Astrocyte of the cerebellum (primary cell): ENCODE measurements around the gene CD276.
"Not testable (repeated sequence)": the region's sequence is repeated elsewhere in the genome, so short reads cannot be mapped to it uniquely, and the experiment has no call there.

Source experiments
- DNase-seq: peaks from one replicate; pipeline ENCODE4 v3.0.0-alpha.2; 2011; ENCODE audit warnings: low read depth
- H3K4me3 ChIP-seq: 2 replicates; pipeline ENCODE4 v1.5.1; 2011; ENCODE audit warnings: mild to moderate bottlenecking, low read depth, low read length, moderate library complexity
- CTCF ChIP-seq: IDR thresholded peaks from 2 replicates; pipeline ENCODE4 v1.5.1; 2012; ENCODE audit warnings: low read length, low read depth, moderate library complexity, mild to moderate bottlenecking; ENCODE audit errors: missing control alignments
- in situ Hi-C: cut with HindIII; loops from 2 replicates; pipeline ENCODE4 v1.10.0; 2017; ENCODE audit warnings: low sequenced_read_pairs

The CD276 gene

GRCh38 chr15:73699249-73700040 lies 15.3 kb downstream of the CD276 start:
- DNase-seq = no peak
- in situ Hi-C loops = no loop called here
- H3K4me3 ChIP-seq = no peak overlapping the region
- TF ChIP-seq CTCF = no peak

- DNase-seq = peak; percentile 66
- in situ Hi-C loops = no loop called here
- peak; percentile 93 for TF ChIP-seq CTCF
These were observed 16.1 kb downstream of the CD276 start for GRCh38 chr15:73700041-73700842.

GRCh38 chr15:73702311-73703239 lies 18.4 kb downstream of the CD276 start:
- DNase-seq, in situ Hi-C loops, H3K4me3 ChIP-seq: not testable (repeated sequence)

More at GRCh38 chr15:73700041-73700842, 16.1 kb downstream of the CD276 start:
- H3K4me3 ChIP-seq = no peak overlapping the region

- in situ Hi-C loops, DNase-seq, H3K4me3 ChIP-seq: not testable (repeated sequence)
These were observed 19.4 kb downstream of the CD276 start for GRCh38 chr15:73703601-73704000.

GRCh38 chr15:73704142-73704868 lies 20.1 kb downstream of the CD276 start:
- in situ Hi-C loops, H3K4me3 ChIP-seq, DNase-seq: not testable (repeated sequence)

GRCh38 chr15:73704869-73705645 lies 20.9 kb downstream of the CD276 start:
- no peak for DNase-seq
- H3K4me3 ChIP-seq = no peak overlapping the region
- in situ Hi-C loops = no loop called here
- peak; percentile 92 for TF ChIP-seq CTCF

- no peak for TF ChIP-seq CTCF
- in situ Hi-C loops = no loop called here
- H3K4me3 ChIP-seq = no peak overlapping the region
- no peak for DNase-seq
These were observed 24.5 kb downstream of the CD276 start for GRCh38 chr15:73708691-73709090.
